IPS-NIHi7 (cell line): ENCODE data around the gene ATG12.
"Not testable (repeated sequence)": the region's sequence is repeated elsewhere in the genome, so short reads cannot be mapped to it uniquely, and the experiment has no call there.

Experiments
- DNase-seq: peaks from one replicate; pipeline ENCODE4 v3.0.0; 2012; ENCODE audit warnings: mixed read lengths; ENCODE audit errors: extremely low spot score

Gene ATG12

DNA sequence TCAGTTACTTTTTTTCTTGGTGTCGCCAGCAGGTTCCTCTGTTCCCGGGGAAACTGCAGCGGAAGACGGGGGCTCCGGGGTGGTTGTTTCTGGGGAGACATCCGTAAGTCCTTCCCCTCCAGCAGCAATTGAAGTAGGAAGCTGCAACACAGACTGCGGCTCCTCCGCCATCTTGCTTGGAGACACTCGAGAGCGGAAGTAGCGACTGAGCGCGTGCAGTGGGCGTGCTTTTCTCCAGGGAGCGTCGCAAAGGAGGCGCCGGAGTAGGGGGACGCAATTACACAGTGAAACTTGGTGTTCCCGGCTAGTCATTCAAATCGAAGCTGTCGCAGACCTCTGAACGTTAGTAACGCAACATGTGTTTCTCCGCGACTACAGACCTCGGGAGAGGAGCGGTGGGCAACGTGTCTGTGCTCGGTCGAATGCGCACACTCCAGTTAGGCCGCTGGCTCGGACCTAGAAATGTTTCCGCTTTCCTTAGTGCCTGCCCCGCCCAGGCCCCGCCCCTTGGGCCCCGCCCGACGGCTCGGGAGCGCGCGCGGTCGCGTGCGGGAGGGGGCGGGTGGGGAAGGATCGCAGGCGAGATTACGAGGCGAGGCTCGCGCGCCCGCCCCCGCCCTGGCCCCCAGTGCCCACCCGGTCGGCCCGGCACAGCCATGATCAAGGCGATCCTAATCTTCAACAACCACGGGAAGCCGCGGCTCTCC is at the start of gene ATG12, which contains the start of gene AP3S1:
ATG12 (minus strand) TSS at position 184 of the 707 bp plus-strand sequence; CDS start at position 171, 13 bp downstream.
AP3S1 (plus strand) TSS at position 554 of the 707 bp plus-strand sequence; CDS start at position 657, 103 bp downstream.
- peak; percentile 89 for DNase-seq

DNA sequence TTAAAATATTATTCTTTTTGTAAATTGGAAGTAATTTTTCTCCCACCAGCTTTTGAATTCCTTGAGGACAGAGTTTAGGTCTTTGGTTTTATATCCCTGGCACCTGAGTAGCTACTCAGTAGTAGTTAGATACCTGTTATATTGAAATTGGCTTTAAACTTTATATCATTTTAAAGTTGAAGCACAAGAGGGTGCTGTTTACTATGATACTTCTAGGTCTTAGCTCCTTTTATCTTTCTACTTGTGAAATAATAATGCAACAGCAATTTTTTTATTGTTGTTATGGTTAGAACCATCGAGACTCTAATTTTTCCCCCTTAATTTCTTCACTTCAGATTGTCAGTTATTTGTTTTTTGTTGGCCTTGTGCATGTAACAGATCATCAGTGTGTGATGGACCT is 46.7 kb upstream of the ATG12 start:
- no peak for DNase-seq

DNA sequence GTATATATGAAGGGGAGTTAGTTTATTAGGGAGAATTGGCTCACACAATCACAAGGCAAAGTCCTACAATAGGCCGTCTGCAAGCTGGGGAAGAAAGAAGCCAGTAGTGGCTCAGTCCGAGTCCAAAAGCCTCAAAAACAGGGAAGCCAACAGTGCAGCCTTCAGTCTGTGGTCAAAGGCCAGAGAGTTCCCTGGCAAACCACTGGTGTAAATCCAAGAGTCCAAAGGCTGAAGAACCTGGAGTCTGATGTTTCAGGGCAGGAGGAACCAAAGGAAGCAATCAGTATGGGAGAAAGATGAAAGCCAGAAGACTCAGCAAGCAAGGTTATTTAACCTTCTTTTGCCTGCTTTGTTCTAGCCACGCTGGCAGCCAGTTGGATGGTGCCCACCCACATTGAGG is 43.8 kb upstream of the ATG12 start:
- DNase-seq, result not testable (repeated sequence)

DNA sequence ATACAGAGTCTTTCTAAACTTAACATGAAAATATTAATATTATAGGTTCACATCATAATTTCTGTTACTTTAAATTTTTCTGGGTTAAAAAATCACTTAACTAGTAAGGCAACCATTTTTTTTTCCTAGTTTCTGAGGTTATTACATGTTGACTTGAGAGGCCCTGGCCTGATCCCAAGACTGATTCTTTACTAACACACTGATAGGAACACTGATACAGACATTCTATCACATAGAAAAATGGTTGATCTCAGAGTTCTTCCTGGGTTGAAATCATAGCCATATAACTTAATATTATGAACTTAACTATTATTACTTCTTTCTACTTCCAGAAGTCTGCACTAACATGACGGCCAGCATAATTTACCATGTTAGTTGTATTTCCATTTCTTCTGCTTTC is 43.3 kb upstream of the ATG12 start:
- DNase-seq, result no peak

DNA sequence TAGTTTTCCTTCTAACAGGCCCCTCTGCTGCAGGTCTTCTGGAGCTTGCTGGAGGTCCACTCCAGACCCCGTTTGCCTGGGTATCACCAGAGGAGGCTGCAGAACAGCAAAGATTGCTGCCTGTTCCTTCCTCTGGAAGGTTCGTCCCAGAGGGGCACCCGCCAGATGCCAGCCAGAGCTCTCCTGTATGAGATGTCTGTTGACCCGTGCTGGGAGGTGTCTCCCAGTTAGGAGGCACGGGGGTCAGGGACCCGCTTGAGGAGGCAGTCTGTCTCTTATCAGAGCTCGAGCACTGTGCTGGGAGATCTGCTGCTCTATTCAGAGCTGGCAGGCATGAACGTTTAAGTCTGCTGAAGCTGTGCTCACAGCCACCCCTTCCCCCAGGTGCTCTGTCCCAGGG is 41.1 kb upstream of the ATG12 start:
- DNase-seq, result not testable (repeated sequence)

DNA sequence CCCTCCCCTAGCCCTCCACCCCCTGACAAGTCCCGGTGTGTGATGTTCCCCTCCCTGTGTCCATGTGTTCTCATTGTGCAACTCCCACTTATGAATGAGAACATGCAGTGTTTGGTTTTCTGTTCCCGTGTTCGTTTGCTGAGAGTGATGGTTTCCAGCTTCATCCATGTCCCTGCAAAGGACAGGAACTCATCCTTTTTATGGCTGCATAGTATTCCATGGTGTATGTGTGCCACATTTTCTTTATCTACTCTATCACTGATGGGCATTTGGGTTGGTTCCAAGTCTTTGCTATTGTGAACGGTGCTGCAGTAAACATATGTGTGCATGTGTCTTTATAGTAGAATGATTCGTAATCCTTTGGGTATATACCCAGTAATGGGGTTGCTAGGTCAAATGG is 36.0 kb upstream of the ATG12 start:
- not testable (repeated sequence) for DNase-seq

DNA sequence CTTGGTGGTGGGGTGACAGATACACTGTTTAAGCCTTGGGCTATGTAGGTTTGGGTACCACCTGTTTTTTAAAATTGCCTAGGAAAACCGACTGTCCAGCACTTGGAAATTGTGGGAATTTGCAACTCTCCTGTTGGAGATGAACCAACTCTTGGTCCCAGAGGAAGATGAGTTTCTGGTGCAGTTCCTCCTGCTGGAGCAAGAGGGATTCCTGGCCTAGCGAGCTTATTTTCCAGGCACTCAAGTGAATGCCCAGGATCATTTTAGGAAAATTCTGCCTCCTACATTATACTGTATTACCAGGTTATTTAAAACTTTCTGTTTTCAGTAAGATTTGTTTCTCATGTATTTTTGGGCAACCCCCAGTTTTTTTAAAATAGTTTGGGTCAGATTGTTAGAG is 34.1 kb upstream of the ATG12 start:
- DNase-seq, result peak; percentile 38

DNA sequence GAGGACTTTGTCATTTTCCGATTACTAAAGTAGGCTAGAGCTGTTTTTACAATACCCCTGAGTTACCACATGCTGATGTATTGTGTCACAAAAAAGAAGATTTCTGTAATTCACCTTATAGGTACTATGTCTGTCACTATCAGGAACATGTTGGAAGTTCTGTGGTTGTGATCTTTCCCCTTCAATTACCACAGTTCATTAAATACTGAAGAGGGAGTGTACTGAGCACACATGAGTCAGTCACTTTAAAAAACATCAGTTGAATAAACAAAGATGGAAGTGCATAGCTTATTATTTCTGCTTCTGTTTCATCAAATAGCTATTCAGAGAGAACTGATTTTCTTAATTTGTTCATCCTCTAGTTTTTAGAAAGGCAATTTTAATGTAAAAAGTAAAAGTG is 32.0 kb upstream of the ATG12 start:
- no peak for DNase-seq

DNA sequence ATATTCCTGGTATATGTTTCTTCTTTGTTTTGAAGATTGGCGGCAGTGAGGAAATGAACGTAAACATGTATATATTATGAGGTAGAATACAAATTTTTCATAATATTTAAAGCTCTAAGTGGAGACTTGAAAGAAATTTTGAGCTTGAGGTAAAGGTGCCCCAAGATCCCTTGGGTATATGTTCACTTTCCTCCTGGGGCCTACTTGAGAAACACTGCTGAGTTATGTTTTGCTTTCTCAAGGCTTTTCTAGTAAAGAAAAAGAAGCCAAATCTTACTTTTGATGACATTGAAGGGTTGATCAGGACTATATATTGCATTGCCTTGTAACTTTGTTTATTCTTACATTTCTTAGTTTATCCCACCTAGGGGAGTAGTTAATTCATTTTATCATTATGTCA is 31.1 kb upstream of the ATG12 start:
- DNase-seq, result no peak

DNA sequence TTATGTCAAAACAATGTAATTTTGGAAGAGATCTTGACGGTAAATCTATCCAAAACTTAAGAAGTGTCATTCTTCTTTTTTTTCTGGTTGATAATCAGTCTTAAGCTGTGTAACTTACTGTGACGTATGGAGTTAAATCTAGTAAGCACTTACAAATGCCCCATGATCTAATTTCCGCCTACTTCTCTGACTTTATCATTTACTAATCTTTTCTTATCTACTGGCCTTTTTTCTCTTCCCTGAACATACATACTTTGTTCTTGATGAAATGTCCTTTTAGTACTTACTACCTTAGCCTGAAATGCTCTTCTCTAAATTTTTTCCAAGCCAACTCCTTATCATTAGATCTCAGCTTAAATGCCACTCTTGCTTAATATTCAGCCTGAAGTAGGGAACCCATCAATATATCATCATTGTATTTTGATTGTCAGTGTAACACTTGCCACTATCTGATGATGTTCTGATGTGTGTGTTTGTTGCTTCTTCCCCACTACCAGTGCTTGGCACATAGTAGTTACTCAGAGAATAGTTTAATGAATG is 28.0 kb upstream of the ATG12 start:
- DNase-seq, result no peak

DNA sequence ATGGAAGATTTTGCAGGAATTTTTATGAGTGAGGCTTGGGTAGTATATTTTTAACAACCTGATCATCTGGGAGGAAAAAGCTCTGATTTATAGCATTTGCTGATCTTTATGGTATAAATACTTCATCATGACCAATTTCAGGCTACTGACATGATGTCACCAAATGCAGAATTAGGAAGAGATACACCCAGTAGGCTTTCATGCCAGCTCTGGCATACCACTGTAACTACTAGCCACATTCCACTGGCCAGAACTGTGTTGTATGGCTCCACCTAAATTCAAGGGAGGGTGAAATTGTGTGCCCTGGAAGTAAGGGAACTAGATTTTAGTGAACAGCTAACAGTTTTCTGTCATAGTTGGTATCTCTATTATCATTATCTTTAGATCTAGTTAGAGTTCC is 18.0 kb upstream of the ATG12 start:
- DNase-seq, result no peak

DNA sequence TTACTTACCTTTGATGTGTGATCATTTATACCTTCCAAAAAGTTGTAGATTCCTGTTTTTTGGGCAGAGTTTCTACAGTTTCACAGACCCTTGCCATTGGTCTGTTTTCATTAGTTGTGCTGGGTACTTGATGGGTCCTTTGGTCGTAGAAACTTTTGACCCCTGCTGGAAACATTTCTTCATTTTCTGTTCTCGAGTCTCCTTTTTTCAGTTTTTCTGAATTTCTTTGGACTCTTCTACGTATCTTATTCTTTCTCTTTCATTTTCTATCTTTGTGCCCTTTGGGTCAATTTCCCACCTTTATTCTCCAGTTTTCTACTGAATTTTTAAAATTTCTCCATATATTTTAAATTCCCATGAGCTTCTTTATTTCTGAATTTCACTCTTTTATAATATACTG is 17.0 kb upstream of the ATG12 start:
- DNase-seq, result no peak

DNA sequence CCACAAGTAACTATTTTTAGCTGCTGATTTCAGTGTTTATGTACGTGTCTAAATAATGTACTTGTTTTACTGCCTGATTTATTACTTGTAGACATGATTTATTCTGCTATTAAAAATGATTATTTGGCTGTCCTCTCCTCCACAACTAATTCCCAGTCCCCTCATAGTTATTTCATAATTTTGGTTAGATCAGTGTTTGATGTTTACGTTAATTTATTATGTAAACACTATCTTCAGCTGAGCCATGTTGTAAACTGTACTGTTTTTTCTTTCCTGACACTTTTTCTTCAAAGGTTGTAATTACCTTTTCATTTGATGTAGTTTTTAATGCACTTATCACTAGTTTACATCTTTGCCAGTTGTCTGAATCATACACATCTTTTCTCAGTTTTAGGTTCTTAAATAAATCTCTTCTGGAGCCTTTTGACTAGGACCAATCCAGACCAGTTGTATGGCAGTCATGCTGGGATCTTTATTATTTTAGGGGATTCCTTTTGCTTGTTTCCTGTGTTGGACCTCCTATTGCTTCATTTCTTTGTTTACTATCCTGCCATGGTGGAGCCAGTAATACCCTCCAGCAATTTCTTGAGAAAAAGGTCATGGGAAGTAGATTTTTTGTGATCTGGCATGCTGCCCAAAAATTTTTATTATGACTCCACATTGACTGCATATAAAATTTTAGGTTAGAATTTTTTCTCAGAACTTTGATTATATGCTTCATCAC is 16.4 kb upstream of the ATG12 start:
- DNase-seq, result no peak

DNA sequence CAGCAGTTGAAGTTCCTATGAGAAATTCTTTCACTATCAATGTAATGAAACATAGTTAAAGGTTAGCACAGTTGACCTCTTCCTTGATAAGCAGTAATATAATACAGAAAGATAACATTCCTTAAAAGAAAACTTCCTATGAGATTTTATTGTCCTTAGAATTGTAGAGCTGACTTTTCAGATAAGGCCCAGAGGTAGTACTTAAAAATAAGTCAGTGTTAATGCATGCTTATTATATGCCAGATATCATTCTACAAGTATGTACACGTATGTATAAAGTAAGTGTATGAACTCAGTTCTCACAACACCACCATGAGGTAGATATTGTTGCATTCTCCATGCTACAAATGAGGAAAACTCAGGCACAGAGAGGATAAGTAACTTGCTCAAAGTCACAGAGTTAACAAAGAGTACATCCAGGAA is 15.7 kb upstream of the ATG12 start:
- DNase-seq, result no peak

DNA sequence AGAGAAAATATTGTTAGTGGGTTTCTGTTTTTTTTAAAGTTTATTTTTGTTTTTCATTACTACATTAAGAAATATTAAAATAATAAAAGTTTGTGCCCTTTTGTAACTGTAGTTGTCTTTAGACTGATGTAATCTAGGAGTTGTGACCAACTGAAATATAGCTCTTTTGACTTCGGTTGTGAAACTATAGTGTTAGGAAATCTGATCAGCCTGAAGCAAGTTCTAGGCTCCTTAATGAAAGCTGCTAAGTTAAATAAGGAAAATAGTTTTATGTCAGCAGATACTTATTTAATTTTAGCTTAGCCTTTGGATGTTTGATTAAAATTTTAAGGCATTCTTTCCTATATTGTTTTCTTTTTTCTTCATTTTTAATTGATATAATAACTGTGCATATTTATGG is 14.6 kb upstream of the ATG12 start:
- no peak for DNase-seq

DNA sequence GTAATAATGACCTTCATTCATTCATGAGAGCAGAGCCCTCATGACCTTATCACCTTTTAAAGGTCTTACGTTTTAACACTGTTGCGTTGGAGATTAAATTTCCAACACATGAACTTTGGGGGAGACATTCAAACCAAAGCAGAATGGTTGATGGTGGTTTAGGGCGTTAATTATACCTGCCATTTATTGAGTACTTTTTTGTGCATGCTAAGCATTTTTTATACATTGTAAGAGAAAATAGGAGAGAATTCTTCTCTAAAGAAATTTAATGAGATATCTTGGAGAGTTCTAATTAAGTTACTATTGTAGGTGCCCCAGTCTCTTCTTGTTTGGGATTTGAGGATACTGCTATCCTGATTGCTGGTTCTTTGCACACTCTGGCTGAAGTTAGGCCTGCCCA is 12.8 kb upstream of the ATG12 start:
- no peak for DNase-seq

DNA sequence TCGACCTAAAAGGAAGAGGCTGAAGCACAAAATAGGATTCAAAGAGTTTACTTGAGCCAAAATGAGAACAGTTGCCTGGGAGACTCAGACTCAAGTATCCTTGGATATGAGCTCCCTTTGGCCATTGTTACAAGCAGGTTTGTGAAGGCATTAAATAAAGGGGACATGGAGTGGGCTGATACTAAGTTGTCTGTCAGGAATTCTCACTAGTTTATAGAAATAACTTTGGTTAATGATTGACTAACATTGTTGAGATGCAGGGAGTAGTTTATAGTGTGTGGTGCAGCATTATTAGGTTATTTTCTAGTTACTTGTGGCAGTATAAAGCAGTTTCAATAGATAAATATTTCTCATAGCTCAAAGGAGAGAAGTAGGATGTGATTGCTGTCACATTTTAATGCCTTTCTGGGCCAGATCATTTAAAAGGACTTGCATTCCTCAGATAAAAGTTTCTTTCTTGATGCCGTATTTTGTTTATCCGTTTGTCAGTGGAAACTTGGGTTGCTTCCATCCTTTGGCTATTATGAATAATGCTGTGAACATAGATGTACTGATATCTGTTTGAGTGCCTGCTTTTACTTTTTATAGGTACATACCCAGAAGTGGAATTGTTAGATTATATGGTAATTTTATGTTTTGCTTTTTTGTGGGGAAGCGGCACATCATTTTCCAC is 9.5 kb upstream of the ATG12 start:
- DNase-seq, result no peak

DNA sequence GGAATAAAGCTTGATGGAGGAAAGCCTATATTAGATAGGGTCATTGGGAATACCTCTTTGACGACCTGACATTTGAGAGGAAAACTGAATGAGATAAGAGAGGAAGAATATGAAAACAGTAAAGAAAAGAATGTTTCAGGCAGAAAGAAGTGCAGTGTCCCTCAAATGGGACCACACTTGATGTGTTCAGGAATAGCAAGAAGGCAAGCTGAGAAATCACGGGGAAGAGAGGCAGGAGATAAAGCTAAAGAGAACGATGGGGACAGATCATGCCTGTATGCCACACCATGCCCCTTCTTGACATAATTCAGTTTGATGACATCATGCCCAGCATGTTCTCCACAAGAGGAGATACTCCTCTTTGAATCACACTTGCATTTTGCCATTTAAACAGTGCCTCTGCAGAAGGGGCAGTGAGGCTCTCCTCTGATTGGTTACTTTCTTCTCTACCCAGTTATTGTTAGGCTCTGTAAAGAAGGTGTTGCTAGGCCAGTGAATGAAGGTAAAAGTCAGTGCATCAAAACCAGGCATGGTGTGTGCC is 8.0 kb upstream of the ATG12 start:
- DNase-seq, result no peak

DNA sequence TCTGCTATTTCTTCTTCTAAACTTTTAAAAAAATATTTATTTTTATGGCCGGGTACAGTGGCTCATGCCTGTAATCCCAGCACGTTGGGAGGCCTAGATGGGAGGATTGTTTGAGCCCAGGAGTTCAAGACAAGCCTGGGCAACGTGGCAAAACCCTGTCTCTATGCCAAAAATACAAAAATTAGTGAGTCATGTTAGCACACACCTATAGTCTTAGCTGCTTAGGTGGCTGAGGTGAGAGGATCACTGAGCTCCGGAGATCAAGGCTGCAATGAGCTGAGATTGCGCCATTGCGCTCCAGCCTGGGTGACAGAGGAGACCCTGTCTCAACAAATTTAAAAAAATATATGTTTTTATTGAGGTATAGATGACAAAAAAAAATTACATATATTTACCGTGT is 5.9 kb upstream of the ATG12 start:
- DNase-seq, result no peak

DNA sequence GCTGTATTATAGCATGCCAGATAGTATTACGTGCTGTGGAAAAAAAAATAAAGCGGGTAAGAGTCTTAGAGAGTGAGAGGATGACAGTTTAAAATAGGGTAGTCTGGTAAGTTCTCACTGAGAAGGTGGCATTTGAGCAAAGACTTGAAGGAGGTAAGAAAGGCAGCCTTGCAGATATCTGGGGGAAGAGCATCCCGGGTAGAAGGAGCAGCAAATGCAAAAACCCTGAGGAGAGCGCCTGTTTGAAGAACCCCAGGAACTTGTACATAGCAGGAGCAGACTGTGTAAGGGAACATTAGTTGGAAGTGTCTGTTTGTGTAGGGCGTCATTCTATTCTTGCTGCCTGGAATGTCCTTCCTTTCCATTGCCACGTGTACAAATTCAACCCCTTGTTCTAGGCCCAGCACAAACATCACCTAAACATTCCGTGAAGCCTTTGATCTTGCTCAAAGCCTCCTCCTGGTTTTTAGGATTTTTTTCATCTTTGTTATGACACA is 3.0 kb upstream of the ATG12 start:
- no peak for DNase-seq

DNA sequence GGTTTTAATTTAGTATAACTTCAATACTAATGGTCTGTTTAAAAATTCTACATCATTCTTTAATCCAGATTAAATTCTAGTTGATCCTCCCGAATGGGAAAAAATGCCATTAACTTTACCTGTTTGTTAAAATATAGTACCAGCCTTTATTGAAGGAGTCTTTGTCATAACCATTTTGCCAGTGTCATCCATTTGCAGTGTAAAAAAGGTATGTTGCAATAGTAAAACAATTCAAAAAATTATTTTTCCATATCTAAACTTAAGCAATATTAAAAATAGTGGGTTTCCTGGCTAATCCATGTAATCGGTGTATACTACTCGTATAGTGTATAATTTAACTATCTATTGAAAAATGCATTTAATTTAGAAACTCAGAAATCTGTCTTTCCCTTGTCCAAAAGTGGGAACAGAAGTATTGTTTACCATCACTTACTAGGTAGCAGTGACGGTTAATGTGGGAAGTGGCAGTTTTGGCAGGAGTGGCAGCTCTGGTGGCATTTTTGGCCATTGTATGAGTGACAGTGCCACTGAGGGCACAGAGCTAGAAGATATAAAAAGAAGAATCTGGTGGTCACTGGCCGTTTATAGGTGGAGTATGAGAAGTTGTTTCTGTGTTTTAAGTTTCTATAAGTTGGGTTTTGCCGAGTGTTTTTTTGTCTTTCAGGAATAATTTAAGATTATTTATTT is 2.2 kb upstream of the ATG12 start:
- no peak for DNase-seq
